Left lung (tissue), 10 donors: ENCODE data around the gene GADL1. TPM values are rescaled to one million over a fixed set of nuclear protein-coding genes. Genes with fewer than 3 reads are reported as not detected.

Experiments used
- ATAC-seq: fragments of 200-7000 bp; cut with Tn5 transposase; one replicate; pipeline ENCODE4 v1.9.1; 2020; ENCODE audit warnings: moderate library complexity
- DNase-seq, 4 donors: peaks; one replicate each; pipeline ENCODE4 v3.0.0-alpha.2; 2013 to 2020
- H3K27ac ChIP-seq, 2 donors: fragments of 200-600 bp; sonication (generic) in 1 of 2; one replicate each; pipeline versions ENCODE4 v1.5.0 to v1.8.0; 2020 to 2021
- H3K27me3 ChIP-seq, 2 donors: fragments of 200-600 bp; sonication (generic) in 1 of 2; one replicate each; pipeline versions ENCODE4 v1.5.0 to v1.8.0; 2020 to 2021
- H3K36me3 ChIP-seq, 2 donors: fragments of 200-600 bp; sonication (generic) in 1 of 2; one replicate each; pipeline versions ENCODE4 v1.5.0 to v1.8.0; 2020 to 2021
- H3K4me1 ChIP-seq, 2 donors: fragments of 200-600 bp; one replicate each; pipeline ENCODE4 v1.8.0; 2021
- H3K4me3 ChIP-seq, 2 donors: fragments of 200-600 bp; sonication (generic) in 1 of 2; one replicate each; pipeline versions ENCODE4 v1.5.0 to v1.8.0; 2020 to 2021; ENCODE audit warnings: mild to moderate bottlenecking in 1 of 2
- H3K9me3 ChIP-seq, 2 donors: fragments of 200-600 bp; sonication (generic) in 1 of 2; one replicate each; pipeline versions ENCODE4 v1.5.0 to v1.8.0; 2020 to 2021
- CTCF ChIP-seq, 2 donors: fragments of 200-600 bp; sonication (generic) in 1 of 2; IDR thresholded peaks; one replicate each; pipeline versions ENCODE4 v1.5.0 to v1.8.0; 2021; ENCODE audit warnings: antibody characterized with exemption in 2 of 2
- intact Hi-C, 2 donors: fragments of 100-400 bp; cut with DNase I; formaldehyde crosslinking; loops; one replicate each; pipeline versions ENCODE4 v1.11.2 to v1.14.2; 2022
- polyA plus RNA-seq, 6 donors: library from polyadenylated mRNA; unstranded; fragments of 120-200 nt; gene quantifications; one replicate each; pipeline ENCODE4 v1.2.1, GENCODE V29; 2013; ENCODE audit not compliant: insufficient read length in 6 of 6
- total RNA-seq, 2 donors: library from RNA; stranded (reverse); fragmentation: NEBNext Ultra II Directional; extraction: Animal tissue kit (Norgen Biotek cat#: 25700); gene quantifications; one replicate each; pipeline ENCODE4 v1.2.1, GENCODE V29; 2021
- donor health status: DM: no; HTN: yes; CAD: no.
- donor health status: DM: no; HTN: no; CAD: no.

GADL1 gene
- total and polyA plus RNA-seq, 8 donors, result 0.10 to 2.5 (median 0.79) TPM; not detected in 1

DNA sequence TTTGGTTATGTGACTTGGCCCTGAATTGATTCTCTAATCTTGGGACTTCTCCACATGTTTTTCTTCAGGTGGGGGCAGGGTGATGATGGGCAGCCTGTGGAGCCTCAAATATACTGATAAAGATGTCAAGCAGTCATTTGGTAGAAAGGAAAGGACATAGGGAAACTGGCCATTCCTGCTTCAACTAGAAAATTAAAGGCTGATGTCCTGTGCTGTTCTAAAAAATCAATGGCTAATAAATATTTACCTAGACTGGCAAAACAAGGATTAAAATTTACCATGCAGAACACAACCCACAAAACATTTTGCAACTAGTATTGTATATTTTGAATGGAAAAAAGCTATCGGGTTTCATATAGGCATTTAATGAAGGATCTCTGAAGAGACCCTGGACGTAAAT, 133.7 kb downstream of the GADL1 start:
- H3K4me1 ChIP-seq, result peaks cover 0 to 7% of the 10 kb centered on the region in 2 donors
- DNase-seq (no peak), ATAC-seq (no peak)
- no peak overlapping the region for H3K4me3 ChIP-seq
- no peak overlapping the region for H3K27ac ChIP-seq
- intact Hi-C loops, result no loop called here
- no peaks in the 10 kb centered on the region for H3K27me3 ChIP-seq
- no peaks in the 10 kb centered on the region for H3K9me3 ChIP-seq
- TF ChIP-seq CTCF (IDR thresholded peaks at IDR 0.05), result no peak
- H3K36me3 ChIP-seq, result no peaks in the 10 kb centered on the region

GRCh38 chr3:30760040-30760695, 134.3 kb downstream of the GADL1 start:
- Histone ChIP-seq H3K27me3 (no peaks in the 10 kb centered on the region), H3K9me3 (no peaks in the 10 kb centered on the region), H3K27ac (no peak overlapping the region), H3K36me3 (no peaks in the 10 kb centered on the region), H3K4me3 (no peak overlapping the region), H3K4me1 (peaks cover 0 to 7% of the 10 kb centered on the region in 2 donors)
- TF ChIP-seq CTCF (IDR thresholded peaks at IDR 0.05), result no peak
- intact Hi-C loops, result no loop called here
- ATAC-seq (no peak), DNase-seq (no peak)

GRCh38 chr3:30756218-30756617, 138.2 kb downstream of the GADL1 start:
- Histone ChIP-seq H3K27ac (no peak overlapping the region), H3K9me3 (no peaks in the 10 kb centered on the region), H3K36me3 (no peaks in the 10 kb centered on the region), H3K4me1 (peaks cover 0 to 7% of the 10 kb centered on the region in 2 donors), H3K27me3 (no peaks in the 10 kb centered on the region), H3K4me3 (no peak overlapping the region)
- DNase-seq, result no peak
- TF ChIP-seq CTCF (IDR thresholded peaks at IDR 0.05), result no peak
- no peak for ATAC-seq
- intact Hi-C loops, result no loop called here

DNA sequence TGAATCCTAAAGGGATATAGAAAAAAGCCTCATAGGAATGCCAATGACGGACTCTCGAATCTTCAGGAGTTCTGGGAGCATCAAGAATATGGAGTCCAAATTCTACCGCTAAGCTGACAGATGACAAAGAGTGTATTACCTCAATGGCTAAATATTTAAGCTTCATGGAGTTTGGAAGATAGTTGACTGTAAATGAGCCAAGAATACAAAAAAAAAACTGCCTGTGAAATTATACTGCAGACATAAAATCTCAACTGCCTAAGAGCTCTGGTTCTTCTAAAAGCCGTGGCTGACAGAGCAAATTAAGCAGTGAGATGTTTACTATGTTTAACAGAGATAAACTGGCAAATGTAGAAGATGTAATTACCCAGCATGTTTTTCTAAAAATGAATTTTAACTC, 140.0 kb downstream of the GADL1 start:
- no peak for TF ChIP-seq CTCF (IDR thresholded peaks at IDR 0.05)
- Histone ChIP-seq H3K4me3 (no peak overlapping the region), H3K4me1 (peaks cover 0 to 7% of the 10 kb centered on the region in 2 donors), H3K36me3 (no peaks in the 10 kb centered on the region), H3K9me3 (no peaks in the 10 kb centered on the region), H3K27ac (no peak overlapping the region), H3K27me3 (no peaks in the 10 kb centered on the region)
- intact Hi-C loops, result no loop called here
- no peak for DNase-seq
- ATAC-seq, result no peak

GRCh38 chr3:30753766-30754165, 140.7 kb downstream of the GADL1 start:
- Histone ChIP-seq H3K4me3 (no peak overlapping the region), H3K9me3 (no peaks in the 10 kb centered on the region), H3K4me1 (peaks cover 0 to 7% of the 10 kb centered on the region in 2 donors), H3K27me3 (no peaks in the 10 kb centered on the region), H3K36me3 (no peaks in the 10 kb centered on the region), H3K27ac (no peak overlapping the region)
- ATAC-seq (no peak), DNase-seq (no peak)
- no peak for TF ChIP-seq CTCF (IDR thresholded peaks at IDR 0.05)
- intact Hi-C loops, result no loop called here
